SU-DHL-6 (cell line): ENCODE data around the gene ATP11A.
"Not testable (repeated sequence)": the region's sequence is repeated elsewhere in the genome, so short reads cannot be mapped to it uniquely, and the experiment has no call there.

Source experiments
- H2AFZ ChIP-seq: fragments of 200-600 bp; sonication (generic); 2 replicates; pipeline ENCODE4 v1.6.1; 2014; ENCODE audit warnings: low read depth, mild to moderate bottlenecking, moderate library complexity, mixed read lengths, antibody characterized with exemption, low read length; ENCODE audit not compliant: severe bottlenecking
- H3F3A ChIP-seq: fragments of 200-600 bp; shearing (Covaris generic); 2 replicates; pipeline ENCODE4 v1.6.0; 2016; ENCODE audit warnings: antibody characterized with exemption, mild to moderate bottlenecking; ENCODE audit not compliant: insufficient read depth
- H3K27ac ChIP-seq: fragments of 200-600 bp; sonication (generic); 2 replicates; pipeline ENCODE4 v1.5.1; 2016; ENCODE audit warnings: low read depth, mild to moderate bottlenecking, low read length, moderate library complexity, mixed read lengths
- H3K27me3 ChIP-seq: fragments of 200-600 bp; sonication (generic), shearing (Covaris generic); 2 replicates; pipeline ENCODE4 v1.6.0; 2014; ENCODE audit warnings: mild to moderate bottlenecking, low read length
- H3K36me3 ChIP-seq: fragments of 200-600 bp; sonication (generic); 2 replicates; pipeline ENCODE4 v1.6.1; 2014; ENCODE audit warnings: mild to moderate bottlenecking, low read length, mixed read lengths
- H3K4me2 ChIP-seq: fragments of 300-600, 200-600 bp; shearing (Covaris generic), sonication (generic); 2 replicates; pipeline ENCODE4 v1.6.0; 2014; ENCODE audit warnings: low read length, low read depth, mild to moderate bottlenecking; ENCODE audit not compliant: poor library complexity, severe bottlenecking
- H3K4me3 ChIP-seq: fragments of 200-600 bp; sonication (generic); 2 replicates; pipeline ENCODE4 v1.5.1; 2014; ENCODE audit warnings: antibody characterized with exemption, low read length, mild to moderate bottlenecking, mixed read lengths; ENCODE audit not compliant: insufficient read depth, poor library complexity, severe bottlenecking
- H3K79me2 ChIP-seq: fragments of 200-600 bp; sonication (generic); 2 replicates; pipeline ENCODE4 v1.6.1; 2014; ENCODE audit warnings: mild to moderate bottlenecking, low read length, moderate library complexity; ENCODE audit not compliant: insufficient read depth
- H3K9ac ChIP-seq: fragments of 200-600 bp; sonication (generic); 2 replicates; pipeline ENCODE4 v1.7.0; 2014; ENCODE audit warnings: mild to moderate bottlenecking, low read length
- H3K9me2 ChIP-seq: fragments of 200-600 bp; sonication (generic); replicated peaks from 2 replicates; pipeline ENCODE4 v1.6.1; 2014; ENCODE audit warnings: low read length; ENCODE audit not compliant: insufficient read depth
- H3K9me3 ChIP-seq: fragments of 200-600 bp; sonication (generic); 2 replicates; pipeline ENCODE4 v1.6.1; 2014; ENCODE audit warnings: low read length, mixed read lengths; ENCODE audit not compliant: insufficient read depth
- H4K20me1 ChIP-seq: fragments of 200-600 bp; sonication (generic); 2 replicates; pipeline ENCODE4 v1.6.1; 2014; ENCODE audit warnings: low read depth, mild to moderate bottlenecking, antibody characterized with exemption, low read length, moderate library complexity, mixed read lengths
- EZH2phosphoT487 ChIP-seq: fragments of 200-600 bp; sonication (generic), shearing (Covaris generic); conservative IDR thresholded peaks from 2 replicates; pipeline ENCODE4 v1.6.1; 2018; ENCODE audit warnings: mild to moderate bottlenecking, antibody characterized with exemption, low read length, moderate library complexity, mixed read lengths
- TF ChIP-seq, protein P1 (sequence below): fragments of 200-600 bp; sonication (generic); IDR thresholded peaks from one replicate; pipeline ENCODE4 v1.5.1; 2017; ENCODE audit warnings: antibody characterized with exemption, mild to moderate bottlenecking, low read length, moderate library complexity; ENCODE audit not compliant: insufficient read depth, poor library complexity, severe bottlenecking

Gene ATP11A

DNA sequence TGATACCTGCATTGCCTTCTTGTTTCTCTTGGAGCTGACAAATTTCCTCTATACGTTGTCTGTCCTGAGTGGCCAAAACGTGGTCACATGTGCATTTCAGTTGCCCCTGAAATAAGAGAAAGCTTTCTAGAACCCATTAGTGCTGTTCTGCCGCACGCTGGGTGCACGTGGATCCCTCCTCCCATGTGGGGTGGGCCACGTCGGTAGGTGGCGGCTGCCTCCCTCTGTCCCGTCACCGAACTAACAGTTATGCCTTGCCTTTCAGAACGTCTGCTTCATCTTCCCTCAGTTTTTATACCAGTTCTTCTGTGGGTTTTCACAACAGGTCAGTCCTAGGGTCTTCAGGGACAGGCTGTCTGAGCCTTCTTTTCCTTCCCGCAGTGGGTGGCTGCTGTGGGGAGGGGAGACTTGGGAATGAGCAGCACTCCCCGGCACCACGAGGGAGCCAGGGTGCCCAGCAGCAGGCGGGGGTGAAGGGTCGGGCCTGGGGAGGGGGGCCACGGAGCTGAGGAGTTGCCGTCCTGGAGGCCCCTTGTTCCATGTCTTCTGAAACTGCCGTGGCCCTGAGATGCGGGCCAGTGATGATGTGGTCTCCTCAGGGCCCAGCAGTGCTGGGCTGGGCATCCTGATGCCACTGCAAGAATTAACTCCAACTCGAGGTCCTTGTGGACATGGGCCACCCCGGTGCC is 169.4 kb downstream of the ATP11A start:
- H4K20me1 ChIP-seq: no peaks in the 10 kb centered on the region
- no peak overlapping the region for H3K9ac ChIP-seq
- H3K9me3 ChIP-seq: no peaks in the 10 kb centered on the region
- no peak overlapping the region for H3K4me2 ChIP-seq
- H3K4me3 ChIP-seq: no peak overlapping the region
- TF ChIP-seq, protein P1, sequence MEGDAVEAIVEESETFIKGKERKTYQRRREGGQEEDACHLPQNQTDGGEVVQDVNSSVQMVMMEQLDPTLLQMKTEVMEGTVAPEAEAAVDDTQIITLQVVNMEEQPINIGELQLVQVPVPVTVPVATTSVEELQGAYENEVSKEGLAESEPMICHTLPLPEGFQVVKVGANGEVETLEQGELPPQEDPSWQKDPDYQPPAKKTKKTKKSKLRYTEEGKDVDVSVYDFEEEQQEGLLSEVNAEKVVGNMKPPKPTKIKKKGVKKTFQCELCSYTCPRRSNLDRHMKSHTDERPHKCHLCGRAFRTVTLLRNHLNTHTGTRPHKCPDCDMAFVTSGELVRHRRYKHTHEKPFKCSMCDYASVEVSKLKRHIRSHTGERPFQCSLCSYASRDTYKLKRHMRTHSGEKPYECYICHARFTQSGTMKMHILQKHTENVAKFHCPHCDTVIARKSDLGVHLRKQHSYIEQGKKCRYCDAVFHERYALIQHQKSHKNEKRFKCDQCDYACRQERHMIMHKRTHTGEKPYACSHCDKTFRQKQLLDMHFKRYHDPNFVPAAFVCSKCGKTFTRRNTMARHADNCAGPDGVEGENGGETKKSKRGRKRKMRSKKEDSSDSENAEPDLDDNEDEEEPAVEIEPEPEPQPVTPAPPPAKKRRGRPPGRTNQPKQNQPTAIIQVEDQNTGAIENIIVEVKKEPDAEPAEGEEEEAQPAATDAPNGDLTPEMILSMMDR: no peak
- H3K79me2 ChIP-seq: no peaks in the 10 kb centered on the region
- no peak overlapping the region for H2AFZ ChIP-seq
- no peaks in the 10 kb centered on the region for H3F3A ChIP-seq
- no peaks in the 10 kb centered on the region for H3K27me3 ChIP-seq
- no peaks in the 10 kb centered on the region for H3K36me3 ChIP-seq
- no peak overlapping the region for H3K27ac ChIP-seq
- H3K9me2 ChIP-seq: no peaks in the 10 kb centered on the region

DNA sequence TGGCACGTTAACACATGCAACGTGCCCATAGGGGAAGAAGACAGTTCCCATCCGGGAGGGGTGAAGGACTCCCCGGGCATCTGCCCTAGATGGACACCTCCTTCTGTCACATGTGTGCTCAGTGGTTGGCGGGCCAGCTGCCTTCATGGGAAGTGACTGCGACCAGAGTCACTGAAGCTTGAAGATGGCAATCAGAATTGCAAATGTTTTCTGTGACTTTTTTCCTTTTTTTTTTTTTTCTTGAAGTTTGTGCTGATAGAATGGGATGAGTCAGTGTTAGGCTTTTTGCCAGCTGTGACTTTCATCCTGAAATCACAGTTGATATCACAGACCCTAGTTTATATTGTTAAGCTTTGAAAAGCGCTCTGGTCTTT is 170.0 kb downstream of the ATP11A start:
- TF ChIP-seq, protein P1: no peak
- no peak for TF ChIP-seq EZH2phosphoT487
- Histone ChIP-seq H3K27ac (no peak overlapping the region), H3K4me2 (no peak overlapping the region), H3K9me2 (no peaks in the 10 kb centered on the region), H3F3A (no peaks in the 10 kb centered on the region), H3K9ac (no peak overlapping the region), H2AFZ (no peak overlapping the region), H4K20me1 (no peaks in the 10 kb centered on the region), H3K27me3 (no peaks in the 10 kb centered on the region), H3K36me3 (no peaks in the 10 kb centered on the region), H3K4me3 (no peak overlapping the region), H3K79me2 (no peaks in the 10 kb centered on the region), H3K9me3 (no peaks in the 10 kb centered on the region)

DNA sequence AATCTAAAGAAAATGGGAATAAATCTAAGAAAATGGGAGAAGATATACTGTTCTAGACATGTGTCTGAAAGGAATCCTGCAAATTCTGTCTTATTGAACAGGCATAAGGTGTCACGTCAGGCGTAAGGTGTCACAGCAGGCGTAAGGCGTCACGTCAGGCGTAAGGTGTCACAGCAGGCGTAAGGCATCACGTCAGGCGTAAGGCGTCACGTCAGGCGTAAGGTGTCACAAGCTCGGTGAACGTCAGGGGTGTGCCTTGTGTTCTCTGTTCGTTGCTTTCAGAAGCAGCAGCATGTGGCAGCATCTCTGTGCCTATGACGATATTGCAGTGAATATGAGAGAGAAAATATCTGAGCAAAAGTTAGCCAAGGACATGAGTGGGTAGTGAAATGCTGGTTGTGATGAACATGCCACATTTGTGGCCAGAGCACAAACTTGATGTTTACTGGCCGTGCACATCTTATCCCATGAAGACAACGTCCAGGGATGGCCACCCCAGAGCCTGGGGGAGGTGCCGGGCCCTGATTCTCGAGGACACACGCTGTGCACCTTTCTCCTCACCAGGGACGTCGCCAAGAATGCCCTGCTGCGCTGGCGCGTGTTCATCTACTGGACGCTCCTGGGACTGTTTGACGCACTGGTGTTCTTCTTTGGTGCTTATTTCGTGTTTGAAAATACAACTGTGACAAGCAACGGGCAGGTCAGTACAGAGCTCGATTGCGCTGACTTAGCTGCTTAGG is 172.2 kb downstream of the ATP11A start:
- H2AFZ ChIP-seq: no peak overlapping the region

GRCh38 chr13:112863356-112863755 is 173.5 kb downstream of the ATP11A start:
- not testable (repeated sequence) for H3K9me3 ChIP-seq, H3K4me3 ChIP-seq, H3K36me3 ChIP-seq, H3K9me2 ChIP-seq, H4K20me1 ChIP-seq, H3K79me2 ChIP-seq, H2AFZ ChIP-seq, H3K4me2 ChIP-seq, H3K27ac ChIP-seq, H3K27me3 ChIP-seq, H3F3A ChIP-seq, H3K9ac ChIP-seq

More for the DNA sequence above, 172.2 kb downstream of the ATP11A start:
- no peak overlapping the region for H3K4me3 ChIP-seq
- no peak overlapping the region for H3K9ac ChIP-seq
- TF ChIP-seq, protein P1: no peak
- TF ChIP-seq EZH2phosphoT487: no peak
- H3K36me3 ChIP-seq: no peaks in the 10 kb centered on the region
- no peaks in the 10 kb centered on the region for H3K27me3 ChIP-seq
- no peak overlapping the region for H3K4me2 ChIP-seq
- H3K79me2 ChIP-seq: no peaks in the 10 kb centered on the region
- no peak overlapping the region for H3K27ac ChIP-seq
- H3K9me2 ChIP-seq: no peaks in the 10 kb centered on the region
- H3F3A ChIP-seq: no peaks in the 10 kb centered on the region
- H4K20me1 ChIP-seq: no peaks in the 10 kb centered on the region
- H3K9me3 ChIP-seq: no peaks in the 10 kb centered on the region

DNA sequence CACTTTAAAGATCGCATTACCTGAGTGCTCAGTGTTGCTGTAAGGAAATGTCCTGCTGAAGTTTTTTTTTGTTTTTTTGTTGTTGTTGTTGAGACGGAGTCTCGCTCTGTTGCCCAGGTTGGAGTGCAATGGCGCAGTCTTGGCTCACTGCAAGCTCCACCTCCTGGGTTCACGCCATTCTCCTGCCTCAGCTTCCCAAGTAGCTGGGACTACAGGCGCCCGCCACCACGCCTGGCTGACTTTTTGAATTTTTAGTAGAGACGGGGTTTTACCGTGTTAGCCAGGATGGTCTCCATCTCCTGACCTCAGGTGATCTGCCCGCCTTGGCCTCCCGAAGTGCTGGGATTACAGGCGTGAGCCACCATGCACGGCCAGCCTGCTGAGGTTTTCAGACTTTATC is 175.6 kb downstream of the ATP11A start:
- not testable (repeated sequence) for H4K20me1 ChIP-seq, H3K9me3 ChIP-seq, H3K4me3 ChIP-seq, H2AFZ ChIP-seq, H3F3A ChIP-seq, H3K9ac ChIP-seq, H3K36me3 ChIP-seq, H3K79me2 ChIP-seq, H3K27ac ChIP-seq, H3K4me2 ChIP-seq, H3K27me3 ChIP-seq, H3K9me2 ChIP-seq
